Putamen (tissue), 1 donor: Measurements from ENCODE around the gene XG.

Experiments
- DNase-seq: peaks from one replicate; pipeline ENCODE4 v3.0.0-alpha.2; 2016; ENCODE audit warnings: low spot score

XG gene

DNA sequence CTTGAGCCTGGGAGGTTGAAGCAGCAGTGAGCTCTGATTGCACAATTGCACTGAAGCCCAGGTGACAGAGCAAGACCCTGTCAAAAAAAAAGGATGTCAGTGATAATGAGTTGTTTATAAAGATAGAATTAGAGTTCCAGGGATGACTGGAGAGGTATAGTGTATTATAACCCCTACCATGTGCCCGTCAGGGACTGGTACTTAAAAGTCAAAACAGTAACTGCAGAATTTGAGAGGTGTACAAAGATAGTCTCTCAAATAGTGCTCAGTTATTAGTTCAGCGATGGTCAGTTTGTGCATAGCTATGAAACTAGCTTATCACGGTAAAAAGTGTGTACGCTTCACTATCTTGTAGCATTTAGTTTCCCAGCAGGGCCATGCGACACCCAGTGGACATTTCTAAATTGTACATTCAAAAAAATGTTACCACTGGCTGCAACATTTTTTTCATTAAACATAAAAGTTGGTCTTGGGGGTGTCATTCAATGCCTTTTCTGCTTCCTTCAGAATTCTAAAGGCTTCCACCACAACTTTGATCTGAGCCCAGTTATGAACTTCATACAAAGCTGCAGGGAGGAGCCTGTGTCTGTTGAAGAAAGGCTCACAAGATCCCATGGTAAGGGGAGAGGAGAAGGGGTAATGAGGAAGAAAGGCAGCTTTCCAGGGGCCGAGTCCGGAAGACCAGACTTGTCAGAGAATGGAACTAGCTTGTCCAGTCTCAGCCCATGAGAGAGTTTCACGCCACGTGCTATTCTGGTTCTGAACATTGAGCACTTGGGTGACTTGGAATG lies 67.7 kb downstream of the XG start:
- DNase-seq, result no peak

DNA sequence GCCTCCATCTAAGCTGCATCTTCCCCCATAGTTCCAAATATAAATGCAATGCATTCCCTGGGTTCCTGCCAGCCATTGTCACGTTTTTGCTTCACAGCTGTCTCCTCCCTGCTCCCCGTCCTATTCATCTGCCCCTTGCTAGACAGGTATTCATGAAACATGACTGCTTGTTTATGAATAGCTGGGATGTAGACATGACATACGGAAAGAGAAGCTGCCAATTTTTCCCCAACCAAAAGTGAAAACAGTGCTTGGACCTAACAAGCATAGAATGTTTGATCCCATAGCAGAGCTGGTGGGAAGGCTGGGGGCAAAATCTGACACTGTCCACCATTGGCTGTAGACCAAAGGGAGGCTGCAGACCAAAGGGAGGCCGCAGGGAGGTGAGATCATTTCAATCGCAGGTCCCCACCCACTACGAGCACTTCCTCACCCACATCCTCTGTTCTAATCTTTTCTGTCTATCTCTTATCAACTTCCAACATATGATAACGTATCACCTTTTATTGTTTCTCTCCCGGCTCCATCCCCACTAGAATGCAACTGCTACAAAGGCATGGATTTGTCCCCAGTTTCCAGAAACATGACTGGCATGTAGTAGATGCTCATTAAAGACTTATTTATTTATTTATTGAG lies 68.4 kb downstream of the XG start:
- no peak for DNase-seq

DNA sequence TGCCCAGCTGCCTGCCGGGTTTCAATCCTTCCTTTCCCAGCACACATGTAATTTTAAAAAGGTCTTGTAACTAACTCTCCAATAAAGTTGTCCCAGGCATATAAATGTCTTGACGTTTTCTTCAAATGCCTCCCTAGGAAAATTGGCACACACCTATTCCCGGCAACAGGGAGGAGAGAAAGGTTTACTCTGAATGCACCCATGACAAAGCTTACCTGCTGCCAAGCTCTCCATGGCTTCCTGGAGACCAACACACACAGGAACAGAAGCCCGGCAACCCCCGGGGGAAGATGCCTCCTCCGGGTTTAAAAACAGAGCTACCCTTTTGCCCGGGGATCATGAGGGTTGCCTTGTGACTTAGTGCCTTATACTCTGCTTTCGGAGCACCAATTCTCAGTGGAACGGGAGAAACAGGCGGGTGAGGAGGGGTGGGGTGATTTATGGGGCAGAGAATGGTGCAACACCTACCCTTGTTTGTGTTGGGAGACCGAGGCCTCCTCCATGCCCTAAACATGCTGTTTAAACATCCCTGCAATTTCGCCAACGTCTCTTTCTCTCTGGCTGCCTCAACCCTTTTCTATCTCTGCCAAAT lies 72.1 kb downstream of the XG start:
- DNase-seq, result no peak

DNA sequence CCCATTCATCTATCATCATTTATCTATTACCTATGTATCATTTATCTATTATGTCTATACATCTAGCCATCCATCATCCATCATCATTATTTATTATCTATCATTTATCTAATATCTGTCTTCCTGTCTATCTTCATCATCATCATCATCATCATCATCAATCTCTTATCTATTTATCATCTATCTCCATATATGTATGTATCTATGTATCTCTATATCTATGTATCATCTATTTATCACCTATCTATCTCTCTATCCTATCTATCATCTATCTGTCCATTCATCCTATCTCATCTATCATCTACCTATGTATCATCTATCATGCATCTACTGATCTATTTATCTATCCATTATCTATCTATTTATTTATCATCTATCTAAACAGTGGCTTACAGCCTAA lies 73.0 kb downstream of the XG start:
- no peak for DNase-seq

DNA sequence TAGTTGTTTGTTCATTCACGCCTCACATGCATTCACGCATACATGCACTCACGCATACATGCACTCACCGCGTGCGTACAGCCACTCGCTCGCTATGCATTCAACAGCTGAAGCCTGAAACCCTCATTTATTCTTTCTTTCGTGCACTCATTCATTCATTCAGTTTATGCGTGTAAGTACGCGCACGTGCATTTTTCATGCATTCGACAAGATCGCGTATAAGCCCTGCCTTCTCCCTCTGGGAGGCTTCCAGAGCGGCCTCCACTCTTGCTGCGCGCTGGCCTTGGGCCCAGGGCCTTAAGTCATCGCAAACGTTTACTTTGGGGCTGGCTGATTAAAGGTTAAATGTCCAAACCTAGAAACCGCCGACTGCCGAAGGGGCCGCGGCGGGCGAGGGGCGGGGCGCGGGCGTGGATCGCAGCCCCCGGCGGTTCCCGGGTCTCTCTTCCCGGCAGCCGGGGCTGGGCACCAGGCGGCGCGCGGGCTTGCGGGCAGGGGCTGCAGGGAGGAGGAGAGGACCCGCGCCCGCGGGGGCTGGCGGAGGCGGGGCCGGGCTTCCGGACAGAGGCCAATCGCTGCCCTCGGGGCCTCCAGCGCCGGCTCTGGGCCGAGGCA lies 76.6 kb downstream of the XG start, which contains the start of gene GYG2:
Gene GYG2, plus strand, starts transcription at position 587 of the 615 bp plus-strand sequence. CDS start 1,259 bp downstream, outside the sequence.
- DNase-seq, result no peak

DNA sequence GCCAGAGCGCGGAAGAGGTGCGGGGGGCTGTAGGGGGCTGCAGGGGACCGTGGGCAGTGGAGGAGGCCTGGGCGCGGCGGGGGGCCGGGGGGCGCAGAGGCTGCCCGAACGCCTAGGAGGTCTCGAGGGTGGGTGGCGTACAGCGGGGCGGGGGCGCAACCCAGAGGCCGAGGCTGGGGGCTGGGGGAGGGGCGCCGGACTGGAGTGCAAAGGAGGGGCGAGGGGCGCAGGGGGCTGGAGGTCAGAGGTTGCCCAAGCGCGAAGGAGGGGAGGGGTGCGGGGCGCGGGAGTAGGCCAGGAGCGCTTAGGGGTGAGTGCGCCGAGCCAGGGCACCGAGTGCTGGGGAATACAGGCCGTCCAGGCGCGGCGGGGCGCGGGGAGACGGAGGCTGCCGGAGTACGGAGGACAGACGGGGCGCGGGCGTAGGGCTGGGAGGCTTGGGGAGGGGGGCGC lies 77.1 kb downstream of the XG start:
- no peak for DNase-seq

DNA sequence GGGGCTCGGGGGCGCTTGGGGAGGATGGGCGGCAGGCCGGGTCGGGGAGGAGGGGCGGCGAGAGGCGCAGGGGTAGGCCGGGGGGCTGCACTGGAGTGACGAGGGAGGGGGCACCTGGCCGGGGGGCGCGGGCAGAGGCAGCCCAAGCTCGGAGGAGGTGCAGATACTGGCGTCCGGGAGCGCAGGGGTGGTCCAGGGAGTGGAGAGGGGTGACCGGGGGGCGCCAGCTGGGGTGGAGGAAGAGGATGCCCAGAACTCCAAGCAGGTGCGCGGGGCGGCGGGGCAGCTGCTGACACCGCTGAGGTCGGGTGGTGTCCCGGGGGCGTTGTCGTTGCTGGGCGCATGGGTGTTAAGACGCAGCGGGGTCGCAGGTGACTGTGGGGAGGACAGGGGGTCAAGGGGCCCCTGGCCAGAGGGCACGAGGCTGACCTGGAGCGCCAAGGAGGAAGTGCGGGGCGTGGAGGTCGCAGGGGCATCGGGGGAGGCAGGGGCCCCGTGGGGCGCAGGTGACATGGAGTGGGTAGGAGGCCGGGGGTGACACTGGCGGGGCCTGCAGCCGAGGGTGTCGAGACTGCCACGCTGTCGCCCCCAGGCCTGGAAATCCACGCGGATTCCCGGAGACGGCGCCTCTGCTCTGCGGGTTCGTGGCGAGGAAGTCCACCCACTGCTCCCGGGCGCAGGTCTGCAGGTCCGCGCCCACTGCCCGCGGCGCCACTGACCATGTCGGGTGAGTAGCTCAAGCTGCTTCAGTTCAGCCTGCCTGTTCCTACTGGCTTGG lies 77.8 kb downstream of the XG start:
- no peak for DNase-seq

DNA sequence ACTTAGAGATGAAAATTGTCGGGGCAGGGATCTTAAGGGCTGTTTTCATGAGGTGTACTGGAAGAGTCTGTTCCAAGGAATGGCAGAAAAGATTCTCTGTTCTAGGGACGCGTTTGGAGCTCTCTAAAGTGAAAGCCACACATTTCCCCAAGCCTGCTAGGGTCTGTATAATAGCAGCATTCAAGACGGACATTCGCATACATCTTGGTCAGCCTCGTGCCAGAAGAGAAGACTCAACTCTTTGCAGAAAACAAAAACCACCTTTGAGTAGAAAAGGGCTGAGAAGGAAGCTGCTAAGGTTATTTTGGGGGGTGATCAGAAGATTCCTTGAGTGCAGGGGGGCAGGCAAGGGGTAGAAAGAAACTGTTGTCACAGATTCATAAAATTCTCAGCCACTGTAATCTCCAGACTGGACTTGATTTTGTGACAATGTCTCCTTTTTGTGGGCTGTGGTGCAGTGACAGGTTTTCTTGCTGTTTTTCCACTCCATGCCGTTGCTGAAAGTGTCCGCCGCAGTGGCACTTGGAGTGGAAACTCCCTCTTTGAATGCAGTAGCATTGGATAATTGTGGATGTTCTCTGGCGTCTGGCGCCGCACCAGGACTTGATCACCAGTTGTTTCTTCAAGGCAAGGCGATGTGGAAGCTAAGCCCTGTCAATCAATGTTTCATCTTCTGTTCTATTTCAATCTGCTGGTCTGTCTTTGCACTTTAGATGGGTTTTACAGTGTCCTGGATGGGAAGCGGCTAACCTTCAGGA lies 79.8 kb downstream of the XG start:
- no peak for DNase-seq

DNA sequence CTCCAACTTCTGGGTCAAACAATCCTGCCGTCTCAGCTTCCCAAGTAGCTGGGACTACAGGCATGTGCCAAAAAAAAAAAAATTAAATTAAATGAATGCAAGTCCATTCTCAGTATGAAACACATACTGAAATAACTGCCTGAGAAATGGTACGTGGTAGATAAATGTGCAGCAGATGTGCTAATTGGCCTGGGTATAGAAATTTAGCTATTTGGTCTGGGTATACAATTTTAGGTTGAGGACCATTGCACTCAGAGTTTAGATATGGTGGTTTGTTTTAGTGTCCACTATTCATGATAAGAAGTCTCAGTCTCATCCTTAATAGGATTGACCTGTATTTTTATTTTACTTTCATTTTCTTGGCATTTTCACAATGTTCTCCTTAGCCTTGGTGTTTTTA lies 86.1 kb downstream of the XG start:
- DNase-seq, result no peak

DNA sequence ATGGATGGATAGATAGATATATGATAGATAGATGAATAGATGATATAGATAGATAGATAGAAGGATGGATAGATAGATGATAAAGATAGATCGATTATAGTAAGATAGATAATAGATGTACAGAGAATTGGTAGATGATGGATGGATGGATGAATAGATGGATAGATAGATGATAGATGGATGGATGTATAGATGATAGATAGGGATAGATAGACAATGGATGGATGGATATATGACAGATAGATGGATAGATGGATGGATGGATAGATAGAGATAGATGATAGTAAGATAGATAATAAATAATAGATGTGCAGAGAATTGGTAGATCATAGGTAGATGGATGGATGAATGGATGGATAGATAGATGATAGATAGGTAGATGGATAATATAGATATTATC lies 89.1 kb downstream of the XG start:
- no peak for DNase-seq

DNA sequence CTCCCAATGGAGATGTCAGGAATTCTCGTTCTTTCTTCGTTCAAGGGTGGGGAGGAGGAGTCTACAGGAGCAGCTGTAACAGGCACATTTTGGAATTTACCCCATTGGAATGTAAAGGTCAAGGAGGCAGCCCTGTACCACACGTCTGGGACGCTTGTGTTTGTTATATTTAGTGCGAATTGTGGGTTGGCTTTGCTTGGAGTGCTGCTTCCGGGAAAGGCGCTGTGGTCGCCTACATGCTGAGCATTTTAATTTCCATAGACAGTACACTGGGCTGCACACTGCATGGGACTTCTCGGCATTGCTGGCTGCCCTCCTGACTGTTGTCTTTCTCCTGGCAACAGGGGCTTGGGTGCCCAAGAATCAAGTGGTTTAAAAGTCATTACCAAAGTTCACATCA lies 89.7 kb downstream of the XG start:
- no peak for DNase-seq

DNA sequence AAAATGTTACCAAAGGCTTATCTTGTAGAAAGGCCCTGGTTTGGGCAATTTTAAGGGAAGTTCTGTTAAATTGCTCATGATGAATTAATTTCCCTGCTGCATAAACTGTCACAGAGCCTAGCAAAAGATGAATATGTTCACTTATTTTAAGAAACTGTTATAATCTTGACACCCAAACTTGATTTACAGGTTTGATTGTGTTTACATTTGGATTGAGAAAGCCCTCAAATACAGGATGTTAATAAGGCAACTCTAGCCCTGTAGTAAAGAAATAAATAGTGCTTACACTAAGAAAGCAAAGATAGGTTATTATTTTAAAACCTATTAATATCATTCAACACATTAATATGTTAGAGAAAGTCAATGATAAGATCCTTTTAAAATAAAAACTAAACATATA lies 95.2 kb downstream of the XG start:
- no peak for DNase-seq

DNA sequence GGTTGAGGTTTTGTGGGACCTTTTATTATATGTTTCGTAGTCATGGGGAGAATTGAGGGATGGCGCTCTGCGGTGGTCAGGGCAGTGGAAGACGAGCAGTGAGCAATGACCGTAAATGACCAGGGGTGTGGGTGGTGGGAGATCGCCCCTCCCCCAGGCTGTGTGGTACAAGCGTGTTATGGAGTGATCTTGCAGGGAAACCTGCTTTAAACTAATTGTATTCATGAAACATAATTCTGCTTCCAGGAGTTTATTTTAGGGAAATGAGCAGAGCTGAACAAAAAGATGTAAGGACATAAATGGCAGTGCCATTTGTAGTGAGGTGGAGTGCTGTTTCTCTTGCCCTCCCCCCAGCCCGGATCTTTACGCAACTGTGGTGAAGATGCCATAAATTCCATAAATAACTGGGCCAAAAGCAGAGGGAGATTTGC lies 97.0 kb downstream of the XG start:
- DNase-seq, result no peak

DNA sequence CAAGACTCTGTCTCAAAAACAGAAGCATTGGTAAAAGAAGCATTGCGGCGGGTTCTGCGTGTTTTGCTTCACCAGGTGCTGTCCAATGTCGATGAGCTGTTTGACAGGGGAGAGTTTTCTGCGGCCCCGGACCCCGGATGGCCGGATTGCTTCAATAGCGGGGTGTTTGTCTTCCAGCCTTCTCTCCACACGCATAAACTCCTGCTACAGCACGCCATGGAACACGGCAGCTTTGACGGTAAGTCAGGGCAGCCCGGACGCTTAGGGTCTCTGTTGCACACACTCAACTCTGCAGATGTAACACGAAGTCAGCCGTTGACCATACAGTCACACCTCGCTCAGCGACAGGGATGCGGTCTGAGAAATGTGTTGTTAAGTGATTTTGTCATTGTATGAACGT lies 103.1 kb downstream of the XG start:
- no peak for DNase-seq

DNA sequence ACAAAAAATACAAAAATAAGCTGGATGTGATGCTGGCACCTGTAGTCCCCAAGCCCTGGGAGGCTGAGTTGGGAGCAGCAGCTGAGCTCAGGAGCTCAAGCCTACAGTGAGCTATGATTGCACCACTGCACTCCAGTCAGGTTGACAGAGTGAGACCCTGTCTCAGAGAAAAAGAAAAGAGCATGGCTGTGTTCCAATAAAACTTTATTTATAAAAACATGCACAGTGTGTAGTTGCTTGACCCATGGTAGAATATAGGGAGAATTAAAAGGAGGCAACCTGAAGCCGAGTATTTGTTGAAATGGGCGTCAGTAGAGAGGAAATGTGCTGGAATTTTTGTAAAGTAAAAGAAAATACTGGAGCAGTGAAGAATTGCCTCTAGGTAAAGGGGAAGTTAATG lies 103.9 kb downstream of the XG start:
- no peak for DNase-seq

DNA sequence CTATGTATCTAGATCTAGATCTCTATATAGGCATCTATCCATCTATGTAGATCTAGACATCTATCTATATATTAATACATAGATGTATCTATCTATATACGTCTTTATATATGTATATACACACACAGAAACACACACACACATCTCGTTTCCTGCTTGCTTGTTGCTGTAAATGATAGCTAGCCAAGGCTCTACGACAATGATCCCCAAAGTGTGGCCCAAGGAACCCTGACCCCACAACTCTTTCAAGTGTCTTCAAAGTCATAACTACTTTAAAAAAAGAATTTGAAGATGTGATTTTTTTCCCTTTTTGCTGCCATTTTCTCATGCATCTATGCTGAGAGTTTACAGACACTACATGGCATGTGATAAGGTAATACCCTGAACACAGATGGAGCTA lies 105.7 kb downstream of the XG start:
- DNase-seq, result no peak

DNA sequence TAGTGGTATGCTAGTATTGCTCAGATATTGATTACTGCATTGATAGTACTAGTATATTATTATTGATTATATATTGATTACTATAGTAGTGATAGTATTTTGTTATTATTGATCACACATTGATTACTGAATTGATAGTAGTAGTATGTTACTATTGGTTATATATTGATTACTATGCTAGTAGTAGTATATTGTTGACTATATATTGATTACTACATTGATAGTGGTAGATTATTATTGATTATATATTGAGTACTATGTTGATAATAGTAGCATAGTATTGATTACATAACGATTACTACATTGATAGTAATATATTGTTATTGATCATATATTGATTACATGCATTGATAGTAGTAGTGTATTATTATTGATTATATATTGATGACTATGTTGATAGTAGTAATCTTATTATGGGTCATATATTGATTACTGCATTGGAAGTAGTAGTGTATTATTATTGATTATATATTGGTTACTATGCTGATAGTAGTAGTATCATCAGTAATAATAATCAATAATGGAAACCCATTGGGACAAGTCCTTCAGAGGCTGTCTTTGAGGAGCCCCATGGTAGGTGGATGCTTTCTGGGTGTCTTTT lies 107.5 kb downstream of the XG start:
- DNase-seq, result no peak

DNA sequence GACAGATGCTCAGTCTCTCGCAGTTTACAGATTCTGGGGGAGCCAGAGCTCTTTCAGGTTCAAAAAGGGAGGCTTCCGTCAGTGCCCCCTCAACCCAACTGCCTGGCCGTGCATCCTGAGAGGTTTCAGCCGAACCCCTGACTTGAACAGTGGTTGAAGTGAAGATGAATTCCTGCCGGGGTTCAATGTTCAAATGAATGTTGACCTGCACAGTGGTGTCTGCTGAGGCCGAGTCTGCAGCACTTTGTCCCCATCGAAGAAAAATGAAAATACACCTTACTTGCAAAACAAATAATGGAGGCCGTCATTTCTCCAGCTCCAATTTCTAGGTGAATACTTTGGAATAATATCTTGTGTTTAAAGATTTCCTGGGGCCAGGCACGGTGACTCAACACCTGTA lies 110.6 kb downstream of the XG start:
- DNase-seq, result no peak

DNA sequence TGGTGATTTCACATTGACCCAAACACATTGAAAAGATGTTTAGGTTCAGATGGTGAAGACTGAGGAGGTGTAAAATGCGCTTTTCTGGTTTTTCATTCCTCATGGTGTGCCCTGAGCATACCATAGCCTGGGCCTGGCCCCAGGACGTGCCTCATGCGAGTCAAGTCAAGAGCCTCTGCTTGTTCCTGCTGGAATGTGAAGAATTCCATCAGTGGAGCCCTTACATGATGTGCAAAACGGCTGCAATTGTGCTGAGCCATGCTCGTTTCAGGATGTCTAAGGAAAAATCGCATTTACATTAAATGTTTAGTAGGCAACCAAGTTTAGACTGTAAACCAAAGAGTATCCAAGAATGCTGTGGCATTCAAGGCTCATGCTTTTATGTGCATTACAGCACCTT lies 111.8 kb downstream of the XG start:
- DNase-seq, result no peak
